ENCODE results near the gene SCAND1.

- TF ChIP-seq CTCF (IDR thresholded peaks at IDR 0.05; ENCODE audit: low read length) = no peak
- no peak for TF ChIP-seq EZH2 (IDR thresholded peaks at IDR 0.05; ENCODE audit: borderline replicate concordance, low read length)
These were observed 20.0 kb upstream of the SCAND1 start for GRCh38 chr20:35974256-35974655.

All from OCI-LY1 (cell line).